ENCODE data around the gene SACS.

The SACS gene

DNA sequence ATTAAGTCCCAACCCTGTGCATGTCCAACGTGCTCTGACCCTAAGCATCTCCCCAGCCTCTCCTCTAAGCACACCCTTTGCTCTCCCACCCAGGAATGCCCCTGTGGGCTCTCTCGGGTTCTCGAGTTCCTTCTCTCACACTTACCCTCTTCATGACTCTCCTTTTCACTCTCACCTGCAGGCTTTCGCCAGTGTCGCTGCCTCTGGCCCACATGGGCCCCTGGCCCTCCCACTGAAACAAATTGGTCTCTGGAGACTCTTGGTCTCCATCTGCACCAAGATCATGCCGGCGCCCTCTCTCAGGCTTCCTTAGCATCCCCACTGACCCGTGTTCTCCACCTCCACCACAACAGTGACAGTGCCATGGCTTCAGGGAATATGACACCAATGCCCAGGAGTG lies 19.6 kb upstream of the SACS start:
- no peak for DNase-seq

DNA sequence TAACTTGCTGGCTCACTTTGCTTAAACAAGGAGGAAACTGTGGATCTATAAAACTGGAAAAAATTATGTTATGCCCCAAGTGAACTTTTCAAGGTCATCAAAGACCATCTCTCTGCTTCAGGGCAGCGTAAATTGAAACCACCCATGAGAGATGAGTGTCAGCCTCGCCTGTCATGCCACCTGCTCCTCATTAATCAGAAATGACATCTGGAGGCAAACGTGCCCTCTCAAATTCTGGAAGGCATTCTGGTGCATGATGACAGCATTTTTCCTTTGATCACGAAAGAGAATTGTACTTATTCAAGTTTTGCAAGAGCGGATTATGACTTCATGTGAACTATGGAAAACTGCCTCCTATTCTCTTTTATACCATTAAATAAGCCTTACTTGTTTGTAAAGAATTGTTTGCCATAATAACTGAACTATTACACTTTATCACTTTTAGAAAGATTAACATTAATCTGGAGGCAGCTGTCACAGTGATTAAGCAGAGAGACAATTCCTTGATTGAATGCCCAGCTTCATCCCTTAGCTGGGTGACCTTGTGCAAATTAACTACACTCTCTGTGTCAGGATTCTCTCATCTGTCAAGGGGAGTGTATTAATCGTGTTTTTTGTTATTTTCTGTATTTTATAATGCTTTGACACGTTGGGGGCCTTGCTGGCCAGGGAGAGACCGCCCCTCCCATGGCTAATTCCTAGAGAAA lies 17.0 kb upstream of the SACS start:
- peak; percentile 85 for DNase-seq

DNA sequence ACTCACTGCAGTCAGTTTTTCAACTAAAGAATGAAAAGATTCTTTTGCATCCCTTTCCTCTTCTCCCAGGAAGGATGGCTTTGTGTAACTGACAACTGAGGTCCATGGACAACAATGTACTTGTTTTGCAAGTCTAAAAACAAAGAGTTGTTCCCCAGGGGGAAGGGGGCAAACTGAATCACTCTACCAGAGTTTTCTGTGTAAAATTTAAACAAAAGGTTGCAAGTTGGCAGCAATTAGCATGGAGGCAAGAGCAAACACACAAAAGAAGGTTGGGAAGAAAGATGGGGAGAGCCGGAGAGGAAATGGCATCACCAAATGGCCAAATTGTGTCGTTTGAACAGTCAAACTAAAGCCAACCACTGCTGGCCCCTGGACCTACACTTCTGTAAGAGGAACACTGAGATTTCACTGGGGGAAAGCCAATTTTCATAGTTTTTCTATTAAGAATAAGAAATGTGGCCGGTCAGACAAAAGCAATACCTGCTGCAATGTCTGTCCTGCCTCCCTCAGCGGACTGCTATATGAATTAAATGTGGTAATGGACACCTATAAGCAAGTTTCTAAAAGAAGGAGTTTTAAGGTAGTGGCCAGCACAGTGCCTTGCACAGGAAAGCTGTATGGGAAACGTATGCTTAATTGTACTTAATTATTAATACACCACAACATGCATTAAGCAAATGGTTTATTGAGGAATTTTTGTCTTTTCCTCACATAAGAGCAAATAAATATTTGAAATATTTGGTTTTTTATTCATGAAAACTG lies 16.1 kb upstream of the SACS start:
- no peak for DNase-seq

DNA sequence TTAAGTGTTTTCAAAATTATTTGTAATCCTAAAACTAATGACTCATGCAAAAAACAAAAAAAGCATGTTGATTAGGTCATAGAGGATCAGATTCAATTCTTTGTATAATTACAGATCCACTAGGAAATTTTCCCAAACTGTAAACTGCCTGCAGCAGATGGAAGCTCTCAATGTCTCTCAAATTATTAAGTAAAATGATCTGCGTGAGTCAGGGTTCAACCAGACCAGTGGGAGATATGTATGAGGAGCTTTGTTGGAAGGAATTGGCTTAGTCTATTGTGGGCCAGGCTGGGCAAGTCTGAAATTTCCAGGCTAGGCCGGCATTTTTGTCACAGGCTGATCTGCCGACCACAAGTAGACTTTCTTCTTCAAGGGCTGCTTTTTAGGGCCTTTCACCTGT lies 14.4 kb upstream of the SACS start:
- no peak for DNase-seq

DNA sequence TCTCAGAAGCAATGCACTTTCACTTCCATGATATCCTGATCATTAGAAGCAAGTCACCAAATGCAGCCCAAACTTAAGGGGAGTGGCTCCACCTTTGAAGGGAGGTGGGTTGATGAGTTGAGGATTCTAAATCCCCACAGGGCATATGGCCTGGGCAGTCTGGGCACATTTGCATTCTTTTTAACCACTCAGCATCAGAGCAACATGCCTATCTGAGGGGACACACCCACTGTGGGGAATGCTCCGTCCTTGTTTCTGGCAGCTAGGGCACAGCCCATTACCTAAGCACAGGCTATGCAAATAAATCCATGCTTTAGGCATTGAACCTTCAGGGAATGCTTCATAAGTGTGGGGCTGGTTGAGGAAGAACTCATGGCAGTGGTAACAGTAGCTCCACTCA lies 12.3 kb upstream of the SACS start:
- no peak for DNase-seq

DNA sequence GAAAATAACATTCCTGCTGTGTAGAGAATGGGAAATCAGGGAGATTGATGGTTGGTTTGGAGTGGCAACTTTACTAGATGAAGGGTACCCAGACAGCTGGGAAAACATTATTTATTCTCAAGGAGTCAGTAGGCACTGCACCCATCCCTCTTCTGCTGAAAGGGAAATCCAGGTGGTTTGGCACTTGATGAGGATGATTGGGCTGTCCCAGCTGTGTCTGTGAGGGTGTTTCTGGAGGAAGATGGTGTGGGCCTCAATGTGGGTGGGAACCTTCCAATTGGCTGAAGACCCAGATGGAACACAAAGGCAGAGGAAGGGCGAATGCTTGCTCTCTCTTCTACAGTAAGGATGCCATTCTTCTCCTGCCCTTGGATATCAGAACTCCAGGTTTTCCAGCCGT lies 10.4 kb upstream of the SACS start:
- no peak for DNase-seq

DNA sequence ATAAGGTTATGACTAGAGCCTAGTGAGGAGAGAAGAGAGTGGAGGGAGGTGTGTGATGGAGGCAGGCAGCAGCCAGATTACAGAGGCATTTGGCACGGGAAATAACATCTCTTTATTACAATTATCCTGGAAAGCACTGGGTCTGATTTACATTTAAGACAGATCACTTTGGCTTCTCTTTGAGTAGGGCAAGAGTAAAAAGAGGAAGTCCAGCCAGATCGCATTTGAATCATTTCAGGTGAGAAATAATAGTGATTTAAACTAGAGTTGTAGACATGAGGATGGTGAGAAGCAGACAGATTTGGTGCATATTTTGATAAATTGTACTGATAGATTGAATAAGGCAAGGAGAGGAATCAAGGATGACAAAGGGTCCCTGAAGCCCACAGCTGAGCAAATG lies 9.6 kb upstream of the SACS start:
- DNase-seq: no peak

DNA sequence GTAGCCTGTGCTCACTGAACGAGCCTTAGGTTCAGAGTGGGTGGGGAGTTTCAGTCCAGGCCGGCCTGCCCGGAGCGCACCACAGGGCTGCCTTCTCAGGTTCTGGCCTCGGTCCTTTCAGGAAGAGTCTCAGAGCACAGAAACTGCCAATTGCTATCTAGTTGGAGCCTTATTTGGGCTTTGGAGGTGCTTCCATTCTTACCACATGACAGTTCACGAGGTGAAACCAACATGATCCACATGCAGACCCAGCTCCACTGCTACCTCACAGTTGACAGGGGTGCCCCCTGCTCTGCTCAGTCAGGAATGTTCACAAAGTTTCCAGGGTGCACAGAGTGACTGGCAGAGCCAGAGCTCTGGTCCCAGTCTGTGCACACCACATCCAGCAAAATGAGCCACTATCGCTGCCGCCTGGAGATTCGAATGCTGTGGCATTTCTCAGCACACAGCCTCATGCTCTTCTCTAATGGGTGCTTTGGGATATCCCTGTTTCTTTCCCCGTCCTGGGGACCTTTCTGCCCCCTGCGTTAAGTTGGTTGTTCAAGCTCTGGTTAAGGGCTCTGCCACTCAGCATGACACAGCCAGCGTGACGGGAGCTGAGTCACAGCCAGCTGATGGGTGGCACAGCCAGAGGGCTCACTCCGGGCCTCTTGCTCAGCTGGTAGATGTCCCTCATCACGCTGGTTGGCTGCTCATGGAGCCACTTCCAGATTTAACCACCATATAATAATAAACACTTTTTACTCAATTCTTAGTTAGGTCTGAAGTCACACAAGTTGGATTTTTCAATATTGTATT lies 7.5 kb upstream of the SACS start:
- peak; percentile 41 for DNase-seq

DNA sequence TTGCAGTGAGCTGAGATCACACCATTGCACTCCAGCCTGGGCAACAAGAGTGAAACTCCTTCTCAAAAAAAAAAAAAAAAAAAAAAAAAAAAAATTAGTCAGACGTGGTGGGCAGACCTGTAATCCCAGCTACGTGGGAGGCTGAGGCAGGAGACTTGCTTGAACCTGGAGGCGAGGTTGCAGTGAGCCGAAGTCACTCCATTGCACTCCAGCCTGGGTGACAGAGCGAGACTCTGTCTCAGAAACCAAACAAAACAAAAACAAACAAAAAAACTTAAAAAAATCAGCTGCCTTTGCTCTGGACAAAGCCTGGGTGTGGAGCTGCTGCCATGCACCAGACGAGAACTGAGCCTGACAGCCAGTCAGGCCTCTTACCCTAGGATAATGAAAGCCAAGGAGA lies 6.8 kb upstream of the SACS start:
- peak; percentile 19 for DNase-seq

DNA sequence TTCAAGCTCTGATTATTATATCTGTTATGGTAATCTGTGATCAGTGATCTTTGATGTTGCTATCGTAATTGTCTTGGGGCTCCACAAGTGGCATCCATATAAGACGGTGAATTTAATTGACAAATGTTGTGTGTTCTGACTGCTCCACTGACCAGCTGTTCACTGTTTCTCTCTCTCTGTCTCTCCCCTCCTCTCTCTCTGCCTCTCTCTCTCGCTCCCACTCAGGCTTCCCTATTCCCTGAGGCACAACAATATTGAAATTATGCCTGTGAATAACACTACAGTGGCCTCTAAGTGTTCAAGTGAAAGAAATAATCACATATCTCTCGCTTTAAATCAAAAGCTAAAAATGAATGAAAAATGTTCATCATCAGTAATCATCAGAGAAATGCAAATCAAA lies 4.4 kb upstream of the SACS start:
- DNase-seq: no peak

DNA sequence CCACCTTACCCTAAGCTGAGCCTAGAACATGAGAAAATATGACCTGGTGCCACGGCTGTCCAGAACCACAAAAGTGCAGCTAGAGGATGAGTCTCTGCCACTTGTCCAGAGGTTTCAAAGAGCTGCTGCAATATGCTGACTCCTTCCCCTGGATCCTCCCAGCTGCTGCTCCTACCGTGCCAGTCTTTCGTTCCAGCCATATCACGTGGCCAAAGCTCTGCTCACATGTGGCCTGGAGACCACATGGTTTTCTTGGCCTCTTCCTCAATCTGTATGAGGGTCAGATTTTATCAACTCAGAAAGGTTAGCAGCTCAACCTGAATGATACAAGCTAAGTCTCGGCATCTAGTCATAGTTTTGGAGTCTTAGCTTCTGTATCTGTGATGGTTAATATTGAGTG lies 3.2 kb upstream of the SACS start:
- DNase-seq: no peak

DNA sequence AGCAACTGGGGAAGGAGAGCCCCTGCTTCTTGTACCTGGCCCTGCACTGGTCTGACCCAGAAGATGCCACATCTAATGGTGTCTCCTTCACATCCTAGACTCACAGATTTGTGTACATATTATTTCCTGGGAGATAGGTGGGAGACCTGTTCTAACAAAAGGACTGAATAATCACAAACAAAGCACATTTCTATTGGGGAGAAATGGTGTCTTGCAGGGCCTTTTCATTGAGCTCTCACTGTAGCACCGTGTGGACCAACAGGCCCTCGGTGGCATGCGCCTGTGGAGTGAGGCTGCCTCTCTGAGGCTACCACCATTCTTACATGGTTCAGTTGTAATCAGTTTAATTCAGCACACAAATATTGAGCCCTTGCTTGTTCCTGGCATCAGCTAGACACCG lies 989 bp upstream of the SACS start:
- DNase-seq: no peak

DNA sequence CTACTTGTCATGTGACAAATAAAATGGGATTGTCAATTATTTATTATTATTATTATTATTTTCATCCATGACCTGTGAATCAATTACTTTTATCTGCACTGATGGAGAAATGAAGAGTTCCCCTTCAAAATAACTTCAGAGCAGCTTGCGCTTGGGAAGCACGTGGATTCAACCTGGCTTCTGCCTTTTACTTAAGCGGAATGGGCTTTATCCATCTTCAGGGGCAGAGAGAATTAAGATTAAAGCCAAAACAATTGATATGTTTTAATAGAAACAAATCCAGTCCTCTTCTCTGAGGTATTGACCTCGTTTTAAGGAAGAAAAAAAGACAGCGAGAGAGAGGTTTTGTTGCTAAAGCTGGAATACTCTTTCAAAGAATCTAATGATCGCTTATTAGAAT lies 876 bp downstream of the SACS start:
- DNase-seq: no peak

DNA sequence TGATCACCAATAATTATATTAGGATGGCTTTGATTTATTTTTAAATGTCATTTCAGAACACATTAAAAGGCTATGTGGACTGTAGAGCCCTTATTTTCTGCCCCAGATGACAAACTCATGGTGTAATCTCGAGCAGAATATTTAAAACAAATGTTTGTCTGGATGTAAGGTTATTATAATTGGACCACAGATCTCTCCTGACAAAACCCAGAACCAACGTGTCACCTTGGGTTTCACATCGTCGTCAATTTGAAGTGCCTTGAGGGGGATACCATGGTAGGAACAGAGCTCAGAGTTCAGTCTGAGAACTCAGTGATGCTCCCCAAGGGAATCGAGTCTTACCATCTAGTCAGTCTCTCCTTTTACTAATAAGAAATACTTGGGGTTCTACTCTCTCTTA lies 2.8 kb downstream of the SACS start:
- DNase-seq: no peak

DNA sequence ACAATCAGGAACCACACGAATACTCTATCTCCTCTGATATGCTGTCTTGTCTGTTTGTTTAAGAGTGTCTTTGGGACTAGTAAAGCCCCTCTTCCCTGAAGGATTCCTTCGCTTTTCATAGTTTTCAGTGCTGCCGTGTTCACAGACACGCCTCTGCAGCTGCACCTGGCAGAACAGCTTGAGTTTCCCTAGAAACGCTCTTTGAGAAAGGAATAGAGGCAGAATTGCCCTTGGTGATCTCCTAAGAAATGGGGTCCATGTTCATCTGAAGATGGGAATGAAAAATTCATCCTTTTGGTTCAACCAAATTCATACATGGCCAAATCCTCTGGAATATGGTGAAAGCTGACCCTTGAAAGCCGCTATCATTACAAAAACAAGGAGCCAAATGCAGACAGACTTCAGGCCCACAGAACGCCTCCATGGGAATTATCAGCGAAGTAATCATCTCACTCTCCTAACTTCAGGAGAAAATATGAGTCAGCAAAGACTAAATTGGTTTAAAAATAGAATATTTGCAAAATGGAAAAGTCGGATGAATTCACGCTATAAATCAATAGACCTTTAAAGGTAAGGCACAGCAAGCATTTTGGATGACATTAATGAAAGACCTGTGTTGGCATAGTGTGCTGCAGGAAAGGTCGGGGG lies 5.5 kb downstream of the SACS start:
- no peak for DNase-seq

DNA sequence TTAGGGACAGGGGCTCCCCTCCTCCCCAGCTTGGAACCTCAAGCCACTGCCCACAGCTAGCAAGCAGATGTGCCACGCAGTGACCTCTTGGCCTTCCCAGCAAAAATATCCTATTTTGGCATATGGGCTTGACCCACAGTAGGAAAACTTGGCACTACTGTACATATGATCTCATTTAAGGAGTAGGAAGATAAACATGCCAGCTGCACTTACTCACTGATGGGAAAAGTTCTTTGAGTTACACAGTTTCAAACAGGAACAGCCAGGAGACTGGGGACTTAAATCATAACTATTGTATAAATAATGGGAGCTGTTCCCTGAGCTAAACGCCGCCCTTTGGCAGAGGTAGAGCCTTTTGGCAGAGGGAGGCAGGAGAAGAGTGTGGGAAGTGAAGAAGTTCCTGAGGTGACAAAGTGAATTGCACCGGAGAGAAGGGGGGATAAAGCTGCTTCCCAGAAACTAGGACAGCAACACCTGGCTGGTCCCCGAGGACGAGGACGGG lies 6.1 kb downstream of the SACS start:
- no peak for DNase-seq

DNA sequence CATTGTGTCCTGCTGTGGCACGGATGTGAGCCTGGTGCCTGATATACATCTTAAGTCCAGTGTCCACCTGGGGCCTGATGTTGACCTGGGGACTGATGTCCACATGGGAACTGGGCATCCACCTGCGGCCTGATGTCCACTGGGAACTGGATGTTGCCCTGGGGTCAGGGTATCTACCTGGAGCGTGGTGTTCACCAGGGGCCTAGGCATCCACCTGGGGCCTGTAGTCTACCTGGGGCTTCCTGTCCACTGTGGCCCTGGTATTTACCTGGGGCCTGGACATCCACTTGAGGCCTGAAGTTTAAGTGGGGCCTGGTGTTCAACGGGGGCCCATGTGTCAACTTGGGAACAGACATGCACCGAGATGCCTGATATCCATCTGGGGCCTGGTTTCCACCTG lies 11.9 kb downstream of the SACS start:
- no peak for DNase-seq

DNA sequence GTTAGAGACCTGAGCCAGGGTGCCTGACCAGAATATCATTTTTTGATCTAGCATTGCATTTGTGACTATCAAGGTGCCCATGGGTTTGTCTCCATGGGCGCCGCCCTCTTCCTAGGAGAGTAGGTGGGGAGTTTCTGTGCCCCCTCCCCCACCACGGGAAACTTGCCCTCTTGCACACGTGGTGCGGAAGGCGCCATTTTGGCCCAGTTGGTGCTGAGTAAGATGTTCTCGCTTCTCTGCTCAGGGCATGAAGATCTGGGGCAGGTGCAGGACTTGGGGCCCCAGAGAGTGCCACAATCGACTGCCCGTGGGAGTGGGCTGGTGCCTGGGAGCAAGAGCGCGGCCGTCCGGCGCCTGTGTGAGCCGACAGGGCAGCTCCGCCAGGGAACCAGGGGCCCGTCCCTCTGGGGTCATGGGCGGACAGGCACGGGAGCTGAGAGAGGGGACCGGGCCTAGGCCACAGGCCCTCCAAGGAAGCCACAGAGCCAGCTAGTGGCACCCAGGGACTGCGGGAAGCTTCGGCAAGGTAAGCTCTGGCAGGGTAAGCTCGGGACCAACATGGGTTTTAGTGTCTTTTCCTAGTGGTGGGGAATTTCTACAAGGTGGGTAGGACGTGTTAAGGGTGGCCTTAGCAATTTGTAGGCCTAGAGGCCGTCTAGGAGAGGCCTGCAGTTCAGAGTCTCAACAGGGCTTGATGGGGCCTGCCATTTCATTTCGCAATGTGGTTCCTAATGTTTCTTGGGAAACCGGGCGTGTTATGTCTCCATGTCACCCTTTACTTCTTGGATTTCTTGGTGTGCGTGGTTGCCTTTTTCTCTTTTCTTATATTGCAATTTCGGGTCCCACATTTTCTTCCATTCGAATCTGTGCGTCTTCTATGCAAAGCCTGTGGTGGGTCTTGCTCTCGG lies 14.5 kb downstream of the SACS start:
- no peak for DNase-seq

DNA sequence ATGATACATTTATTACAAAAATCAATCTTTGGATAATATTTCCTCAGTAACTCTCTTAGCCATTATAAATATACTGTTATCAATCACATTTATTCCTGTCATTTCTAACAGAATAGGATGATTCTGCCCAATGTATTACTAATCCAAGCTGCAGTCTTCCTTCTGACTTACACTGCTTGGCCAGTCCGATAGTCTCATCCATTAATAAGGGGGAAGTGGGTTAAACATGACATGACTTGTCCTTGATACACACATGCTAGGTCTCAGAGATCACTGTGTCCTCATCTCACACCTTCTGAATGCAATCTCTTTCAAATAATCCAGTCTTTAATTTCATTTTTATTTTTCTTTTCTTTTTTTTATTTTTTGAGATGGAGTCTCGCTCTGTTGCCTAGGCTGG lies 18.8 kb downstream of the SACS start:
- no peak for DNase-seq

DNA sequence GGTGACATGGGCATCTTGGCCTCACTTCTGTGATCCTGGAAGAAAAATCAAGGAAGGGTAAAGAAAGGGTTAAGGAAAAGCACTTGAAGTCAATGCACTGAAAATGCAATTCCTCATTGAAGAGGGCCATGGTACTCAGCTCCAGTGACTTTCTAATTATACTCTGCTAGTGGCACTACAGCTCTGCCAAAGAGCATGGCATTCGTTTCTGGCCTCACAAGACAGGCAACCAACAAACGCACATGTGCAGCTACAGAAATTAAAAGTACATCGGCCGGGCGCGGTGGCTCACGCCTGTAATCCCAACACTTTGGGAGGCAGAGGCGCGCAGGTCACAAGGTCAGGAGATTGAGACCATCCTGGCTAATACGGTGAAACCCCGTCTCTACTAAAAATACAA lies 21.8 kb downstream of the SACS start:
- DNase-seq: no peak

DNA sequence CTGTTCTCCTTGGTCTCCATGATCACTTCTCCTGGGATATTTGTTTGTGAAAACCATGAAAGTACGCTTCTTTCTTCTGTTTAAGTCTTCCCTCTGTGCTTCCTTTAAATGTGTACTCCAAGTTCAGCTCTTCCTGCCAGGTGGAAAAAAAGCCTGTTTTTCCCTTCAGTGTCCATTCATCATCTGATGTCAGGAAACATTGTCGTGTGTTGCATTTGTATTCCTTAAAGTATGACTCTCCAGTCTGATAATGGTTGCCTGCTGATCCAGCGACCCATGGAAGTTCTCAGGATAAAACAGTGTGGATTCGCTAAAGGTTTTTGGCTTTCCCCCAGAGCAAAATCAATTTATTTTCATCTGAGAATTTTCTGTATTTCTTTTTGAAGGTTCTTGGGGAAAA lies 22.3 kb downstream of the SACS start:
- no peak for DNase-seq

DNA sequence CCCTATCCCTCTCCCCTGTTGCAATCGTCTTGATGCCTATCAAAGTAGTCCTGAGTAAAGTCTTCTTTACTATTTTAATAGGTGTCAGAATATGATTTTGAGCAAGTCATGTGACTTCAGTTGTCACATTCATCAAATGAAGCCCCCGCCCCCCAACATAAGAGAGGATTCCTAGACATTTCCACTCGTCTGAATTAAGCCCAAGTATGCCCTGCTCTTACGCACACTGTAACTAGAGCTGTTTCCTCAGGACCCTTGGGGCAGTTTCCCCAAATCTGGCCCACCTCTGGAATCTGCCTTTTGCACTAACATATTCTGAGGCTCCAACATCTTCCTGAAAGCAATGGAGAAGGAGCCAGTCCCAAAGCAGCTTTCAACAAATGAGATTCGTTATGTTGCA lies 25.5 kb downstream of the SACS start:
- DNase-seq: no peak
